Activated CD4-positive, alpha-beta T cell treated with anti-CD3 and anti-CD28 coated beads, Interleukin-2, amount 10 ng/mL, durations not matched to agents 7 days and 5 days (primary cell): ENCODE data around the gene ZBTB40. TPM values are rescaled to one million over a fixed set of nuclear protein-coding genes. Genes with fewer than 3 reads are reported as not detected.
A peak's percentile ranks its signal among the peaks of the same experiment; 100 is the strongest.

Experiments
- CTCF ChIA-PET: fragments of 350-600 bp; sonication (Branson Sonifier 250); formaldehyde crosslinking; loops from one replicate; lab custom pipeline; 2021; ENCODE audit warnings: antibody characterized with exemption; lab: Charles Lee
- POLR2A ChIA-PET: fragments of 350-600 bp; sonication (Branson Sonifier 250); formaldehyde crosslinking; loops from one replicate; lab custom pipeline; 2021; ENCODE audit warnings: antibody characterized with exemption; lab: Charles Lee
- DNase-seq: peaks from one replicate; pipeline ENCODE4 v3.0.0-alpha.2; 2020
- H3K27ac Mint-ChIP-seq: one replicate; pipeline ENCODE4 v1.8.0; 2021; ENCODE audit warnings: mild to moderate bottlenecking, moderate library complexity, mixed read lengths
- H3K27me3 Mint-ChIP-seq: one replicate; pipeline ENCODE4 v1.8.0; 2021; ENCODE audit warnings: mixed read lengths
- H3K36me3 Mint-ChIP-seq: one replicate; pipeline ENCODE4 v1.8.0; 2021; ENCODE audit warnings: low read depth, mixed read lengths
- H3K4me1 Mint-ChIP-seq: one replicate; pipeline ENCODE4 v1.8.0; 2021; ENCODE audit warnings: mixed read lengths
- H3K4me3 Mint-ChIP-seq: one replicate; pipeline ENCODE4 v1.8.0; 2021; ENCODE audit warnings: mild to moderate bottlenecking, moderate library complexity, mixed read lengths
- H3K9me3 Mint-ChIP-seq: one replicate; pipeline ENCODE4 v1.8.0; 2021; ENCODE audit warnings: mixed read lengths
- total RNA-seq, 2 experiments: library from RNA; stranded (reverse); gene quantifications; one replicate each; pipeline ENCODE4 v1.2.3, GENCODE V29; 2021

The ZBTB40 gene
- total RNA-seq, 2 experiments from 2014 or later = 18.5 to 19.0 TPM

DNA sequence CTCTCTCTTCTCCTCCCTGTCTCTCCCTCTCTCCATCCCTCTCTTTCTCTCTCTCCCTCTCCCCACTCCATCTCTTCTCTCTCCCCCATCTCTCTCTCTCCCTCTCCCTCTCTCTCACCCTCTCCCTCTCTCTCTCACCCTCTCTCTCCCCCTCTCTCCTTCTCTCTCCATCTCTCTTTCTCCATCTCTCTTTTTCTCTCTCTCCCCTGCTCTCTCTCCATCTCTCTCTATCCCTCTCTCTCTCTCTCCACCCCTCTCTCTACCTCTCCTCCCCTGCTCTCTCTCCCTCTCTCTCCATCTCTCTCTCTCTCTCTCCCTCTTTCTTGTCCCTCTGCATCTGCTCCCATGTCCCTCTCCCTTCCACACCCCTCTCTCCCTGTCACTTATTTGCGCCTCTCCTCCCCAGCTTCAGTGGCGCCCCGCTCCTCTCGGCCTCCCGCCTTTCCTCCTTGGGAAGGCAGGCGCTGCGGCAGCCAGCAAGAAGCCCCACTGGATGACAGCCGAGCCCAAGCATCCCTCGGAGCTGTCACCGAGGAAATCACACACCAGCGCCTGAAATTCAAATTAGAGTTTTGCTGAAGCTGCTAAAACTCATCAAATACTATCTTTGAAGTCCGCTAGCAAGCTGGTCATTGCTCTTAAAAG is 96.3 kb downstream of the ZBTB40 start:
- Mint-ChIP-seq H3K9me3 (no peaks in the 10 kb centered on the region), H3K4me1 (no peaks in the 10 kb centered on the region), H3K27ac (no peak overlapping the region), H3K4me3 (no peak overlapping the region), H3K27me3 (peaks cover 15% of the 10 kb centered on the region), H3K36me3 (no peaks in the 10 kb centered on the region)
- DNase-seq = no peak
- CTCF ChIA-PET = no interaction called here
- POLR2A ChIA-PET = no interaction called here

DNA sequence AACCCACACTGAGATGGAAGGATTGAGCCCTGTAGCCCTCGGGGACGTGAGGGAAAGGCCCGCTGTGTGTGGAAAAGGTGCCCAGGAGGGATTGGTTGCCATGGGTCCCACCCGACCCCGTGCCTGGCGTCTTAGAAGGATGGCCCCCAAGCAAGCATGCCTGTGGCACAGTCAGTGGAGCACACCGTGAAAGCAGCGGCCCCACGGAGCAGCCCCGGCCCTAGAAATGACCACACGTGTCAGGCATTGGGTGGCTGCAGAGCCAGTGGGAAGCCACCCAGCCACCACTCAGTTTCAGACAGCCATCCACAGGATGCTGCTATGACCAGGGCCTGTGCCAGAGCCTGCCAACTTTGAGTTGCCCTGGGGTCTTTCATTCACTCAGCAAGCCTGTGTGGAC is 98.4 kb downstream of the ZBTB40 start:
- Mint-ChIP-seq H3K9me3 (no peaks in the 10 kb centered on the region), H3K36me3 (no peaks in the 10 kb centered on the region), H3K4me1 (no peaks in the 10 kb centered on the region), H3K27me3 (peaks cover 19% of the 10 kb centered on the region), H3K4me3 (no peak overlapping the region), H3K27ac (no peak overlapping the region)
- POLR2A ChIA-PET = no interaction called here
- CTCF ChIA-PET = no interaction called here
- DNase-seq = no peak

DNA sequence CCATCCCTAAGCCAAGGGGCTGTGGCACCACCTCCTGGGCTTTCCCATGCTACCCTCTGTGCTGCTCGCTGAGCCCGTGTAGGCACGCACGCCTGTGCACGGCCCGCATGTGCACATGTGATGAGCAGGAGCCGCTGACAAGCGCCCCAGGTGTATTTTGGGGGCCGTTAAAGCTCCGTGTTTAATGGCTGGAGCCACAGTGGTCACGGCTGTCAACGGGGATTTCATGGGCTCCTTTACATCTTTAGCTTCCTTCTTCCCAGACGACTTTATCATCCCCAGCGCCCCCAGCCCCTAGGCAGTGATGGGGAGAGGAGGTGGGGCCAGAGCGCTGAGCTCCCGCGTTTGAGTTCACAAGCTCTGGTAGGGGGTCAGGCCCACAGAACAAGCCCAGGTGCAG is 99.9 kb downstream of the ZBTB40 start:
- H3K9me3 Mint-ChIP-seq = no peaks in the 10 kb centered on the region
- no peak for DNase-seq
- no peak overlapping the region for H3K4me3 Mint-ChIP-seq
- CTCF ChIA-PET = no interaction called here
- H3K27ac Mint-ChIP-seq = no peak overlapping the region
- H3K27me3 Mint-ChIP-seq = peaks cover 26% of the 10 kb centered on the region
- H3K4me1 Mint-ChIP-seq = no peaks in the 10 kb centered on the region
- H3K36me3 Mint-ChIP-seq = no peaks in the 10 kb centered on the region
- POLR2A ChIA-PET = no interaction called here

DNA sequence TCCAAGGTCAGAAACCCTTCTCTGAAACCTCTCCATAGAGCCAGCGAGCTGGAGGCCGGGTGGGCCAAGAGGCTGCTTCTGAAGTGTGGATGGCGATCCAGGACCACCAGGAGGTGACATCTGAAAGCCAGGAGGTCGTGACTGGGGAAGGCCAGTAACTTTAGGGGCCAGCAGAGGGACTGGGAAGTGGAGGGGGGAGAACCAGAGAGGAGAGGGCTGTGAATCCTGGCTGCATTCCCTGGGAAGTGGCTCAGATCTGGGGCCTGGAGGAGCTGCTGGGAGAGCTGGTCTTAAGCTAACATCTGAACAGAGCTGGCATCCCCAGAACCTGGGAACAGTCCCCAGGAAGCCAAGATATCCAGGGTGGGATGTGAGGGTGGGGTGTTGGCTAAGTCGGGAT is 100.4 kb downstream of the ZBTB40 start:
- no peaks in the 10 kb centered on the region for H3K4me1 Mint-ChIP-seq
- H3K27ac Mint-ChIP-seq = no peak overlapping the region
- peaks cover 27% of the 10 kb centered on the region for H3K27me3 Mint-ChIP-seq
- no peaks in the 10 kb centered on the region for H3K36me3 Mint-ChIP-seq
- H3K4me3 Mint-ChIP-seq = no peak overlapping the region
- CTCF ChIA-PET = no interaction called here
- POLR2A ChIA-PET = no interaction called here
- H3K9me3 Mint-ChIP-seq = no peaks in the 10 kb centered on the region
- DNase-seq = no peak

DNA sequence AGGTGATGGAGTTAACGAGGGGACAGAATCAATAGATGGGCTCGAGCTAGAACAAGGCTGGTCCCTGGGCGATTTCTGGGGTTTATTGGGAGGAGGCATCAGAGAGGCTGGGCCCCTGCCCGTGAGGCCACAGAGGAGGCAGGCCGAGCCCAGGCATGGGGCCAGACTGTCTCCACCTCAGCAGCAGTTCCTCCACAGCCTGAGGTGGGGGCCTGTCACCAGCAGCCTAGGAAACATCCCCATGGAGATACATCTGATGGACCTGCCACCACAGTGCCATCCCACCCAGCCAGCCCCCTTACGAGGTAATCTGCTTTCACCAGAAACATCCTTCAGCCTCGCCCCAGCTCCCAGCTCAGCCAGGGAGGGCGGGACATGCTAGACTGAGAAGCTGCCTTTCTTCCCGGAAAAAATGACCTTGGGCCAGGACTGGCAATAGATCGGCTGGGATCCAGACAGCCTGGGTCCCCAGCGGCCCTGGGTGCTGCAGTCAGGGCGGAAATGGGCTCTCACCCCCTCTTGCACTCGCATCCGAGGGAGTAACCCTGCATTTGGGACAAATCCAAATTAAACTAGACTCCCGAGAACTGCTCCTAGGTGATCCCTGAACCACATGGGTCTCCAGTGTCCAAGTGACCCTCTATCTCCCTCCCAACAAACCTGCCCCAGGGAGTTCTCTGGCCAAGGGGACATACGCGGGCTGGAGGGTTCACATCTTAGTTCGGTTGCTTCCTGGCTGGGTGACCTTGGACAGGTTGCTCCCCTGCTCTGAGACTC is 101.6 kb downstream of the ZBTB40 start:
- POLR2A ChIA-PET = no interaction called here
- H3K36me3 Mint-ChIP-seq = no peaks in the 10 kb centered on the region
- H3K27me3 Mint-ChIP-seq = peaks cover 24% of the 10 kb centered on the region
- H3K9me3 Mint-ChIP-seq = no peaks in the 10 kb centered on the region
- CTCF ChIA-PET = no interaction called here
- DNase-seq = no peak
- no peak overlapping the region for H3K27ac Mint-ChIP-seq
- no peaks in the 10 kb centered on the region for H3K4me1 Mint-ChIP-seq
- no peak overlapping the region for H3K4me3 Mint-ChIP-seq

DNA sequence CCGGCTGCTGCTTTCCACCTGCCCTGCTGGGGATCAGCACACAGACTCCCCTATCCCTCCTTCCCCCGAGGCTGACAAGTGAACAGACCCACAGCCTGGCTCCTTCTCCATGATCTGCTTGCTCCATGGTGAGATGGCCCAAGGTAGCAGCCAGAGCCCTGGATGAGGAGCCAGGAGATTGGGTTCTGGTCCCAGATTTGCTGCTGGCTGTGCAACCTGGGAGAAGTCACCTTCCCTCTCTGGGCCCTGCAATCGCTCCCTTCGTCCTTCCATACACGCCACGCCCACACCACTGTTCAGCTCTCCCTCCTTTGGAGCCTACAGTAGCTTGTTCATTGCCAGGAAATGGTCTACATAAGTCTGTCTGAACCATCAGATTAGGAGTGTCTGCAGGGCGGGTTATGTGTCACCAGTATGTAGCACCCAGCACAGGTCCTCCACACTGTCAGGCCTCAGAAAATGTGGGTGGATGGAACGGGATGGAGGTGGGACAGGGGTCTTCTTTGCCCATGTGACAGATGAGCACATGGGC is 102.4 kb downstream of the ZBTB40 start:
- Mint-ChIP-seq H3K9me3 (no peaks in the 10 kb centered on the region), H3K36me3 (no peaks in the 10 kb centered on the region), H3K4me3 (no peak overlapping the region), H3K27ac (no peak overlapping the region), H3K4me1 (no peaks in the 10 kb centered on the region), H3K27me3 (peaks cover 26% of the 10 kb centered on the region)
- ChIA-PET POLR2A (no interaction called here), CTCF (no interaction called here)
- no peak for DNase-seq

DNA sequence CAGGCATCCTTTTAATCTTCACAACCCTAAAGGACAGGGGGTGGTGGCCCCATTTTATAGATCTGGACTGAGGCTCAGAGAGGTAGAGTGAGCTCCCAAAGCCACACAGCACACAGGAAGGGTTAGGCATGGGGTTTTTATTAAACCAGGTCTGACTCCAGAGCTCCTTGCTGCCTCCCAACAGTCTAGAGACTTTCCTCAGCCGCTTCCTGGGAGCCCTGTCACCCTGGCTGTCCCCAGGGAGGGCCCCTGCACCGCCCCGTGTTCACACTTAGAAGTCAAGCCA is 103.7 kb downstream of the ZBTB40 start:
- CTCF ChIA-PET = no interaction called here
- Mint-ChIP-seq H3K9me3 (no peaks in the 10 kb centered on the region), H3K27ac (no peak overlapping the region), H3K4me3 (no peak overlapping the region), H3K4me1 (no peaks in the 10 kb centered on the region), H3K36me3 (no peaks in the 10 kb centered on the region), H3K27me3 (peaks cover 29% of the 10 kb centered on the region)
- no peak for DNase-seq
- POLR2A ChIA-PET = no interaction called here

DNA sequence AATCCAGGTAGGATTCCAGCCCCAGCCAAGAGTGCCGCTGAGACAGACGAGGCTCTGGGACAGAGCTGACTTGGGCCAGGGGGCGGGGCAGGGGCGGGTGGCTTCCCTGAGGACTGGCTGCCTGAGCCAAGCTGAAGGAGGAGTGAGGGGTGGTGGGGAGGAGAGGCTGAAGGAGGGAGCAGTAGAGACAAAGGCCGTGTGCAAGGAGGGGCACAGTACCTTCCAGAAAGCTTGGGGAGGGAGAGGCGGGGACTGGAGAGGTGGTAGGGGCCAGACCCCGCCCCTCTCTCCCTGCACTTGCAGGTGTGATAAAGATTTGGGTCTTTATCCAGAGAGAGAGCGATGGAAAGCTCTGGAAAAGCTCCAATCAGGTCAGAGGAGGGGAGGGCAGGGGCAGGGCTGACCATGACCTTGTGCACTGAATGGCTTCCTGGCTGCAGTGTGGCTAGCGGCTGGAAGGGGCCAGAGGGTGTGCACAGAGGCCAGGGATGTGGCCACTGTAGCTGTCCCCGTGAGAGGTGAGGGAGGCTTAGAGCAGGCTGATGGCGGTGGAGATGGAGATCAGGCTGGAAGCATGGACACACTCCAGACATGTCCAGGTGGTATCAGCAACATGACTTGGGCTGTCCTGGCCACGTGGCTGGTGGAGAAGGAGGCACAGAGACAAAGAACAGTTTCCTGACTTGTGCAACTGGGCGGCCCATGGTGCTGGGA is 104.9 kb downstream of the ZBTB40 start:
- no peaks in the 10 kb centered on the region for H3K4me1 Mint-ChIP-seq
- H3K9me3 Mint-ChIP-seq = no peaks in the 10 kb centered on the region
- no peaks in the 10 kb centered on the region for H3K36me3 Mint-ChIP-seq
- POLR2A ChIA-PET = no interaction called here
- H3K27me3 Mint-ChIP-seq = peaks cover 36% of the 10 kb centered on the region
- no peak overlapping the region for H3K4me3 Mint-ChIP-seq
- no peak overlapping the region for H3K27ac Mint-ChIP-seq
- CTCF ChIA-PET = no interaction called here
- DNase-seq = no peak

DNA sequence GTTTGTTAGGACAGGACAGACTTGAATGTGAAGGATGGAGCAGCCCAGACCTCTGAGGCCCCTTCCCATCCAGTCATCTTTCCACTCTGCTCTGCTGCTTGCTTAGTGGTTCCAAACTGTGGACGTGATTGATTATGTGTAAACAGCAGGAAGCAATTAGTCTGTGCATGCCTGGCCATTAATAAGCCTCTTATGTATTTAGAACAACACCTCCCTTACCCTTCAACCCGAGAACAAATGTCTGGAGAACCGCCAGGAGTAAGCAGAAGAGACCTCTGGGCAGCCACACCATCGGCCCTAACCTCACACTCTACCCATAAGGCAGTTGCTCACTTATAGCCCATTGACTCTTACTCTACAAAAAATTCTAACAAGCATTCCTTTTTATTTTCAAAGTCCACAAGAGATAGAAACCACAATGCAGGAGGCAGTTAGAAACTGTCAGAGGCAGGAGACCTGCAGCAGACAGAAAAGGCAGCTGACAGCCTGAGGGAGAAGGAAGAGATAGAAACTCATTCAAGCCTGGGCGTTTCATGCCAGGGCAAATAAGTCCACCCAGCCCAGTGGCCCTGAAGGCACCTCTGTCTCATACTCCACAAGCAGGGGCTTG is 105.8 kb downstream of the ZBTB40 start:
- ChIA-PET CTCF (no interaction called here), POLR2A (no interaction called here)
- DNase-seq = no peak
- H3K36me3 Mint-ChIP-seq = no peaks in the 10 kb centered on the region
- H3K4me1 Mint-ChIP-seq = no peaks in the 10 kb centered on the region
- peaks cover 45% of the 10 kb centered on the region for H3K27me3 Mint-ChIP-seq
- no peak overlapping the region for H3K4me3 Mint-ChIP-seq
- H3K27ac Mint-ChIP-seq = no peak overlapping the region
- no peaks in the 10 kb centered on the region for H3K9me3 Mint-ChIP-seq

DNA sequence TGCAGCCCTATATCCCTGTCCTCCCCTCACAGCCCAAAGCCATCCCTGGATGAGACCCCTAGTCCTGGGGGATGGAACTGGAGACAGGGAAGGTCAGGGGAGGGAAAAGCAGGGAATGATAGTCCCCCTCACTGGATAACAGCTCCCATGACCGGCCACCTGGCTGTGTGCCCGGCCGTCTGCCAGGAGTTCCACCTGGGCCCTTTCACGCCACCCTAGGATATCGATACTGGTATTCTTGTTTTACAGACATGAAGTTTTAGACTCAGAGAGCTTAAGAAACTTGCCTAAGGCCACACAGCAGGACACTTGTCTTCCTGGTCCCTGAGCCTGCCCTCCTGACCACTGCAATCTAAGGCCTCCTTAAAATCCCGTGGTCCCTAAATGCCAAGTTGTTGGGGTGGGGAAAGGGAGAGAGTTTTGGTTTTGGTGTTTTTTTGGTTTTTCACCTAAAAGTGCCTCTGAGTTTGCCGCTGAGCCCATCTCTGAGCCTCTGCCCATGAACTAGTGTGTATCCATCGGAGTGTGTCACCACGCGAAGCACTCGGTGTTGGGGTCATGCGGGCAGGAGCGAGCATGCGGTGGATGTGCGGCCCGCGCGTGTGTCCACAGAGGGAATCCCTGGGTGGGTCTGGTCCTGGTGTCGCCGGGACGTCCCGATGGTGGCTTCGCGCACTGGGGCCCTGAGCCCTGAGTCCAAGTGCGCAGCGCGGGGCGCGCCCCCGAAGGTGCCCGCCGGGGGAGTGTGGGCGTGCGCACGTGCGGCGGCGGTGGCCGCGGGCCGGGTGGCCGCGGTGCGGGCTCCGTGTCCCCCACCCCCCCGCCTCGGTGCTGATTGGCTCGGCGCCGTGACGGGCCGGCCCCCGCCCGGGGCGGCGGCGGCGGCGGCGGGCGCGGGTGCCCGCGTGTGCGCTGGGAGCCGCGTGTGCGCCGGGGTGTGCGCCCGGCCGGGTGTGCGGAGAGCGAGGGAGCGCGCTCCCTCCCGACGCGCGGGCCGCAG is 111.2 kb downstream of the ZBTB40 start, which contains the start of gene EPHA8:
EPHA8 (plus strand) TSS at position 906 of the 1,000 bp plus-strand sequence. CDS start 147 bp downstream, outside the sequence.
- Mint-ChIP-seq H3K4me1 (no peaks in the 10 kb centered on the region), H3K27me3 (peaks cover 43% of the 10 kb centered on the region), H3K4me3 (no peak within 1 kb of the TSS), H3K36me3 (no peaks in the 10 kb centered on the region), H3K9me3 (no peaks in the 10 kb centered on the region), H3K27ac (peak within 1 kb of the TSS; percentile 19)
- ChIA-PET CTCF (no interaction called here), POLR2A (no interaction called here)
- DNase-seq = no peak

DNA sequence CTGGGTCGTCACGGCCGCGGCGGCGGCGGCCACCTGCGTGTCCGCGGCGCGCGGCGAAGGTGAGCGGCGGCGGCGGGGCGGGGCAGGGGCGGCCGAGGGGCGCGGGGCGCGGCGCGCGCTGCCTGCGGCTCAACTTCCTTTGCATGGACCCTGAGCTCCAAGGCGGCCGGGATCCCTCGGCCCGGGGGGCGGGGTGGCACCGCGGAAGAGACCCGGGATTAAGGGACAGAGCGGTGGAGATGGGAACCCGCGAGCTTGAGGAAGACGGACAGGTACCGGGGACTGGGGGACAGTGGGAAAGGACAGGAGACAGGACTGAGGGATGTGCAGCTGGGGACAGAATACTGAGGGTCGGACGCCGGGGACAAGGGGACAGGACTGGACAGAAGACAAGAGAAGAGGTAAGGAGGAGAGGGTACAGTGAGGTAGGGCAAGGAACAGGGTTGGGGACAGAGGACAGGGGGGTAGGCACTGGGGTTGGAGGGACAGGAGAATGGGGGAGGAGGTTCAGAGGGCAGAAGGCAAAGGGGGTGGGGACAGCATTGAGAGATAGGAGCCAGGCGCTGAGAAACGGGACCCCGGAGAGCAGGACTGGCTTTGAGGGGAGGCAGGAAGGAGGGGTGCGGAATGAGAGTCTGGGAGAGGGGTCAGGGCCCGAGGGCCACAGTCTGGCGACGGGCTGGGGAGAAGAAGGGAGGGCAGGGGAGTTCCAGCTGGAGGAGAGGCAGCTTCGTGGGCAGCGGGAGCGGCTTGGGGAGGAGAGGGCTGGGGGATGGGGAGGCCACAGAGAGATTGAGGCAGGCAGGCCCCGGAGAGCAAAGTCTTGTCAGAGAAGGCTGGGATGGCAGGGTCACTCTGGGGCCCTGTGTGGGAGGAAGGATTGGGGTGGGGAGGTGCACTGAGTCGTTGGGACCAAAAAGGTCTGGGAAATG is 112.3 kb downstream of the ZBTB40 start:
- CTCF ChIA-PET = no interaction called here
- no peaks in the 10 kb centered on the region for H3K36me3 Mint-ChIP-seq
- no peak overlapping the region for H3K4me3 Mint-ChIP-seq
- H3K9me3 Mint-ChIP-seq = no peaks in the 10 kb centered on the region
- H3K4me1 Mint-ChIP-seq = no peaks in the 10 kb centered on the region
- no peak for DNase-seq
- peak overlapping the region; percentile 19 for H3K27ac Mint-ChIP-seq
- H3K27me3 Mint-ChIP-seq = peaks cover 42% of the 10 kb centered on the region
- POLR2A ChIA-PET = no interaction called here
